GM12878 (cell line): Measurements from ENCODE around the gene CLDN12.

Source experiments
- JUND ChIP-seq: IDR thresholded peaks from 2 replicates; pipeline ENCODE4 v1.6.1; 2012; ENCODE audit warnings: low read depth, mild to moderate bottlenecking, low read length, improper control_type of control experiment, moderate library complexity
- NFIC ChIP-seq: IDR thresholded peaks from 2 replicates; pipeline ENCODE4 v1.6.1; 2012; ENCODE audit warnings: low read depth, mild to moderate bottlenecking, inconsistent platforms, low read length, moderate library complexity
- POLR2A ChIP-seq: IDR thresholded peaks from 2 replicates; pipeline ENCODE4 v1.6.1; 2011; ENCODE audit warnings: low read depth, mild to moderate bottlenecking, low read length
- RELA ChIP-seq: fragments of 450-650 bp; IDR thresholded peaks from 2 replicates; pipeline ENCODE4 v1.8.0; 2014; ENCODE audit warnings: borderline replicate concordance; ENCODE audit not compliant: partially characterized antibody
- RFX5 ChIP-seq: IDR thresholded peaks from 2 replicates; pipeline ENCODE4 v1.6.1; 2011; ENCODE audit warnings: low read depth, low read length, improper control_type of control experiment
- SMARCA5 ChIP-seq: fragments of 450-650 bp; IDR thresholded peaks from 2 replicates; pipeline ENCODE4 v1.6.1; 2017; ENCODE audit warnings: mild to moderate bottlenecking
- SP1 ChIP-seq: IDR thresholded peaks from one replicate; pipeline ENCODE4 v1.6.1; 2011; ENCODE audit warnings: low read depth, low read length
- TF ChIP-seq, protein P1 (sequence below), 3 experiments: IDR thresholded peaks in 2 of 3; conservative IDR thresholded peaks in 1 of 3; 2 replicates each; pipeline ENCODE4 v1.5.1; 2011; ENCODE audit warnings: low read depth in 3 of 3, low read length in 3 of 3, mild to moderate bottlenecking in 3 of 3, control low read depth in 2 of 3, moderate library complexity in 2 of 3, inconsistent platforms in 1 of 3, mixed read lengths in 1 of 3; ENCODE audit not compliant: control insufficient read depth in 2 of 3, insufficient read depth in 1 of 3; ENCODE audit errors: extremely low read depth in 1 of 3
- TF ChIP-seq, protein P2 (sequence below): IDR thresholded peaks from 2 replicates; pipeline ENCODE4 v1.6.1; 2012; ENCODE audit warnings: low read depth, low read length, improper control_type of control experiment
- TF ChIP-seq, protein P3 (sequence below): fragments of 450-650 bp; formaldehyde crosslinking; IDR thresholded peaks from 2 replicates; pipeline ENCODE4 v1.4.0; 2020; ENCODE audit warnings: mild to moderate bottlenecking, moderate library complexity
- TF ChIP-seq, protein P4 (sequence below): IDR thresholded peaks from 2 replicates; pipeline ENCODE4 v1.6.1; 2012; ENCODE audit warnings: mild to moderate bottlenecking, low read depth, low read length
- TF ChIP-seq, protein P5 (sequence below): fragments of 450-650 bp; IDR thresholded peaks from 2 replicates; pipeline ENCODE4 v1.6.1; 2017; ENCODE audit warnings: mild to moderate bottlenecking, low read depth, inconsistent platforms; ENCODE audit not compliant: poor library complexity, severe bottlenecking

DNA sequence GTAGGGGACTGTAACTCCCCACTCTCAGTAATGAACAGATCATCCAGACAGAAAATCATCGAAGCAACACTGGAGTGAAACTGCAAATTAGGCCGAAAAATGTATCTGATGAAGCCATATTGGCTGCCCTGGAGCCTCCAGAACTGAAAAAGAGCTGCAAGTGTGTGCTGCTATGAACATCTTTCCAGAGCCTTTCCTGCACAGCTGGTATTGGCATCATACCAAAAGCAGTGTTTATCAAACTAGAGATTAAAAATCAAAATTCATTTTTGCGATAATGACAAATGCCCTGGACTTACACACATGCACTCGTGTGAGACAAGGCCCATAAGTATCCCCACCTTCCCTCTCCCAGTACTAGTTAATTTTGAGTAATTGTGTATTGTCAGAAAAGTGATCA lies 6.8 kb upstream of the CLDN12 start:
- TF ChIP-seq, protein P1, sequence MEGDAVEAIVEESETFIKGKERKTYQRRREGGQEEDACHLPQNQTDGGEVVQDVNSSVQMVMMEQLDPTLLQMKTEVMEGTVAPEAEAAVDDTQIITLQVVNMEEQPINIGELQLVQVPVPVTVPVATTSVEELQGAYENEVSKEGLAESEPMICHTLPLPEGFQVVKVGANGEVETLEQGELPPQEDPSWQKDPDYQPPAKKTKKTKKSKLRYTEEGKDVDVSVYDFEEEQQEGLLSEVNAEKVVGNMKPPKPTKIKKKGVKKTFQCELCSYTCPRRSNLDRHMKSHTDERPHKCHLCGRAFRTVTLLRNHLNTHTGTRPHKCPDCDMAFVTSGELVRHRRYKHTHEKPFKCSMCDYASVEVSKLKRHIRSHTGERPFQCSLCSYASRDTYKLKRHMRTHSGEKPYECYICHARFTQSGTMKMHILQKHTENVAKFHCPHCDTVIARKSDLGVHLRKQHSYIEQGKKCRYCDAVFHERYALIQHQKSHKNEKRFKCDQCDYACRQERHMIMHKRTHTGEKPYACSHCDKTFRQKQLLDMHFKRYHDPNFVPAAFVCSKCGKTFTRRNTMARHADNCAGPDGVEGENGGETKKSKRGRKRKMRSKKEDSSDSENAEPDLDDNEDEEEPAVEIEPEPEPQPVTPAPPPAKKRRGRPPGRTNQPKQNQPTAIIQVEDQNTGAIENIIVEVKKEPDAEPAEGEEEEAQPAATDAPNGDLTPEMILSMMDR (IDR thresholded peaks at IDR 0.05 in 2 of 3, conservative IDR thresholded peaks at IDR 0.05 in 1 of 3; ENCODE audit: control insufficient read depth in 2 of 3, extremely low read depth in 1 of 3, insufficient read depth in 1 of 3, low read depth in 3 of 3, low read length in 3 of 3), result no peak
- TF ChIP-seq, protein P2, sequence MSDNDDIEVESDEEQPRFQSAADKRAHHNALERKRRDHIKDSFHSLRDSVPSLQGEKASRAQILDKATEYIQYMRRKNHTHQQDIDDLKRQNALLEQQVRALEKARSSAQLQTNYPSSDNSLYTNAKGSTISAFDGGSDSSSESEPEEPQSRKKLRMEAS, result no peak
- TF ChIP-seq, protein P3, sequence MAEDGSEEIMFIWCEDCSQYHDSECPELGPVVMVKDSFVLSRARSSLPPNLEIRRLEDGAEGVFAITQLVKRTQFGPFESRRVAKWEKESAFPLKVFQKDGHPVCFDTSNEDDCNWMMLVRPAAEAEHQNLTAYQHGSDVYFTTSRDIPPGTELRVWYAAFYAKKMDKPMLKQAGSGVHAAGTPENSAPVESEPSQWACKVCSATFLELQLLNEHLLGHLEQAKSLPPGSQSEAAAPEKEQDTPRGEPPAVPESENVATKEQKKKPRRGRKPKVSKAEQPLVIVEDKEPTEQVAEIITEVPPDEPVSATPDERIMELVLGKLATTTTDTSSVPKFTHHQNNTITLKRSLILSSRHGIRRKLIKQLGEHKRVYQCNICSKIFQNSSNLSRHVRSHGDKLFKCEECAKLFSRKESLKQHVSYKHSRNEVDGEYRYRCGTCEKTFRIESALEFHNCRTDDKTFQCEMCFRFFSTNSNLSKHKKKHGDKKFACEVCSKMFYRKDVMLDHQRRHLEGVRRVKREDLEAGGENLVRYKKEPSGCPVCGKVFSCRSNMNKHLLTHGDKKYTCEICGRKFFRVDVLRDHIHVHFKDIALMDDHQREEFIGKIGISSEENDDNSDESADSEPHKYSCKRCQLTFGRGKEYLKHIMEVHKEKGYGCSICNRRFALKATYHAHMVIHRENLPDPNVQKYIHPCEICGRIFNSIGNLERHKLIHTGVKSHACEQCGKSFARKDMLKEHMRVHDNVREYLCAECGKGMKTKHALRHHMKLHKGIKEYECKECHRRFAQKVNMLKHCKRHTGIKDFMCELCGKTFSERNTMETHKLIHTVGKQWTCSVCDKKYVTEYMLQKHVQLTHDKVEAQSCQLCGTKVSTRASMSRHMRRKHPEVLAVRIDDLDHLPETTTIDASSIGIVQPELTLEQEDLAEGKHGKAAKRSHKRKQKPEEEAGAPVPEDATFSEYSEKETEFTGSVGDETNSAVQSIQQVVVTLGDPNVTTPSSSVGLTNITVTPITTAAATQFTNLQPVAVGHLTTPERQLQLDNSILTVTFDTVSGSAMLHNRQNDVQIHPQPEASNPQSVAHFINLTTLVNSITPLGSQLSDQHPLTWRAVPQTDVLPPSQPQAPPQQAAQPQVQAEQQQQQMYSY (CRISPR knock-in tag), result no peak
- TF ChIP-seq POLR2A (no peak), SP1 (no peak), RELA (no peak), JUND (no peak), NFIC (no peak), RFX5 (no peak), SMARCA5 (no peak)
- TF ChIP-seq, protein P4, sequence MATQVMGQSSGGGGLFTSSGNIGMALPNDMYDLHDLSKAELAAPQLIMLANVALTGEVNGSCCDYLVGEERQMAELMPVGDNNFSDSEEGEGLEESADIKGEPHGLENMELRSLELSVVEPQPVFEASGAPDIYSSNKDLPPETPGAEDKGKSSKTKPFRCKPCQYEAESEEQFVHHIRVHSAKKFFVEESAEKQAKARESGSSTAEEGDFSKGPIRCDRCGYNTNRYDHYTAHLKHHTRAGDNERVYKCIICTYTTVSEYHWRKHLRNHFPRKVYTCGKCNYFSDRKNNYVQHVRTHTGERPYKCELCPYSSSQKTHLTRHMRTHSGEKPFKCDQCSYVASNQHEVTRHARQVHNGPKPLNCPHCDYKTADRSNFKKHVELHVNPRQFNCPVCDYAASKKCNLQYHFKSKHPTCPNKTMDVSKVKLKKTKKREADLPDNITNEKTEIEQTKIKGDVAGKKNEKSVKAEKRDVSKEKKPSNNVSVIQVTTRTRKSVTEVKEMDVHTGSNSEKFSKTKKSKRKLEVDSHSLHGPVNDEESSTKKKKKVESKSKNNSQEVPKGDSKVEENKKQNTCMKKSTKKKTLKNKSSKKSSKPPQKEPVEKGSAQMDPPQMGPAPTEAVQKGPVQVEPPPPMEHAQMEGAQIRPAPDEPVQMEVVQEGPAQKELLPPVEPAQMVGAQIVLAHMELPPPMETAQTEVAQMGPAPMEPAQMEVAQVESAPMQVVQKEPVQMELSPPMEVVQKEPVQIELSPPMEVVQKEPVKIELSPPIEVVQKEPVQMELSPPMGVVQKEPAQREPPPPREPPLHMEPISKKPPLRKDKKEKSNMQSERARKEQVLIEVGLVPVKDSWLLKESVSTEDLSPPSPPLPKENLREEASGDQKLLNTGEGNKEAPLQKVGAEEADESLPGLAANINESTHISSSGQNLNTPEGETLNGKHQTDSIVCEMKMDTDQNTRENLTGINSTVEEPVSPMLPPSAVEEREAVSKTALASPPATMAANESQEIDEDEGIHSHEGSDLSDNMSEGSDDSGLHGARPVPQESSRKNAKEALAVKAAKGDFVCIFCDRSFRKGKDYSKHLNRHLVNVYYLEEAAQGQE, result no peak
- TF ChIP-seq, protein P5, sequence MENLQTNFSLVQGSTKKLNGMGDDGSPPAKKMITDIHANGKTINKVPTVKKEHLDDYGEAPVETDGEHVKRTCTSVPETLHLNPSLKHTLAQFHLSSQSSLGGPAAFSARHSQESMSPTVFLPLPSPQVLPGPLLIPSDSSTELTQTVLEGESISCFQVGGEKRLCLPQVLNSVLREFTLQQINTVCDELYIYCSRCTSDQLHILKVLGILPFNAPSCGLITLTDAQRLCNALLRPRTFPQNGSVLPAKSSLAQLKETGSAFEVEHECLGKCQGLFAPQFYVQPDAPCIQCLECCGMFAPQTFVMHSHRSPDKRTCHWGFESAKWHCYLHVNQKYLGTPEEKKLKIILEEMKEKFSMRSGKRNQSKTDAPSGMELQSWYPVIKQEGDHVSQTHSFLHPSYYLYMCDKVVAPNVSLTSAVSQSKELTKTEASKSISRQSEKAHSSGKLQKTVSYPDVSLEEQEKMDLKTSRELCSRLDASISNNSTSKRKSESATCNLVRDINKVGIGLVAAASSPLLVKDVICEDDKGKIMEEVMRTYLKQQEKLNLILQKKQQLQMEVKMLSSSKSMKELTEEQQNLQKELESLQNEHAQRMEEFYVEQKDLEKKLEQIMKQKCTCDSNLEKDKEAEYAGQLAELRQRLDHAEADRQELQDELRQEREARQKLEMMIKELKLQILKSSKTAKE, result no peak
